ENCODE data around the gene BMP5.

BMP5 gene

DNA sequence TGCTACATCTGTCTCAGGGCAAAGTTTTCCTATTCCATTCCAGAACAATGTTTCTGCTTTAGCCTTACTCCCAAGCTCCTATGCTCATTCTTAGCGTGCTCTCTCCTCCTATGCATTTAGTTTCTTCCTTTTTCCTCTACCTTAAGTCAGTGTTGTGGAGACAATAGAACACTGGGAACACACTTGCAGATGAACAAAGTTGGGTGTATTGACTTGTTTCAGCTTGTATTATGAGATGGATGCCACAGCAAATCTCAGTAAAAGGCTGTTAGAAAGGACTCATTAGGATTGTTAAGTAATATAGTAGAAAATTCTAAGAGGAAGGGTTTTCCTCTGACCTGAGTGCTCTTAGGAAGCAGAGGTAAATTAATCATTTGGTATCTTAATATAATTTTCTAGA is 48.4 kb downstream of the BMP5 start:
- no peak for DNase-seq (ENCODE audit: low spot score)
- TF ChIP-seq, protein P1, sequence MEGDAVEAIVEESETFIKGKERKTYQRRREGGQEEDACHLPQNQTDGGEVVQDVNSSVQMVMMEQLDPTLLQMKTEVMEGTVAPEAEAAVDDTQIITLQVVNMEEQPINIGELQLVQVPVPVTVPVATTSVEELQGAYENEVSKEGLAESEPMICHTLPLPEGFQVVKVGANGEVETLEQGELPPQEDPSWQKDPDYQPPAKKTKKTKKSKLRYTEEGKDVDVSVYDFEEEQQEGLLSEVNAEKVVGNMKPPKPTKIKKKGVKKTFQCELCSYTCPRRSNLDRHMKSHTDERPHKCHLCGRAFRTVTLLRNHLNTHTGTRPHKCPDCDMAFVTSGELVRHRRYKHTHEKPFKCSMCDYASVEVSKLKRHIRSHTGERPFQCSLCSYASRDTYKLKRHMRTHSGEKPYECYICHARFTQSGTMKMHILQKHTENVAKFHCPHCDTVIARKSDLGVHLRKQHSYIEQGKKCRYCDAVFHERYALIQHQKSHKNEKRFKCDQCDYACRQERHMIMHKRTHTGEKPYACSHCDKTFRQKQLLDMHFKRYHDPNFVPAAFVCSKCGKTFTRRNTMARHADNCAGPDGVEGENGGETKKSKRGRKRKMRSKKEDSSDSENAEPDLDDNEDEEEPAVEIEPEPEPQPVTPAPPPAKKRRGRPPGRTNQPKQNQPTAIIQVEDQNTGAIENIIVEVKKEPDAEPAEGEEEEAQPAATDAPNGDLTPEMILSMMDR (IDR thresholded peaks at IDR 0.05; ENCODE audit: extremely low read depth, missing control alignments): no peak

DNA sequence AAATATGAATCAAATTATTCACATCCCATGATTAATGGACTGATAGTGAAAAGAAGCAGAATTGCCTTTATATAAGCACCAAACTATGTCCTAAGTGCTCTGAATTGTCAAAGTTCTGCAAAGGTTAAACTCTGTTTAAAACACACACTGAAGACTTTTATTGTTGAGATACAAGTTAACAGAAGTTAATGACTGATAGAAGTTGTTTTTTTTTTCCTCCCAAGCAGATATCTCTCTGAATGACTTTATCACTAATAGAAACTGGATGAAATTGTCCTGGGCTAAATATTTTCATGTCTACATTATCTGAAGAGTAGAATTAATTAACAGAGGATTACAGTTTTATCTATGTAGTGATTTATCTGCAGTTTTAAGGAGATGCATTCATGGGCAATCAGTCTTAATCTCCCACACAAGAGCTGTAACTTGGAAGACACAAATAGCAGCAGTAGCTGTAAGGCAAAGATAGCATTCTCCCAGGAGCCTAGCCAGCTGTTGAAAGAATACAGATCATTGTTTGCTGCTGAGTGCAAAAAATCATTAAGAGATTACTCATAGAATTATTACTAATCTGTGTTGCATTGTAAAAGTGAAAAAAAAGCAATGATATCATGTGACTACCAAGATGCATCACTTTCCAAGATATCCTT is 49.9 kb downstream of the BMP5 start:
- no peak for DNase-seq (ENCODE audit: low spot score)
- TF ChIP-seq, protein P1 (IDR thresholded peaks at IDR 0.05; ENCODE audit: extremely low read depth, missing control alignments): no peak

DNA sequence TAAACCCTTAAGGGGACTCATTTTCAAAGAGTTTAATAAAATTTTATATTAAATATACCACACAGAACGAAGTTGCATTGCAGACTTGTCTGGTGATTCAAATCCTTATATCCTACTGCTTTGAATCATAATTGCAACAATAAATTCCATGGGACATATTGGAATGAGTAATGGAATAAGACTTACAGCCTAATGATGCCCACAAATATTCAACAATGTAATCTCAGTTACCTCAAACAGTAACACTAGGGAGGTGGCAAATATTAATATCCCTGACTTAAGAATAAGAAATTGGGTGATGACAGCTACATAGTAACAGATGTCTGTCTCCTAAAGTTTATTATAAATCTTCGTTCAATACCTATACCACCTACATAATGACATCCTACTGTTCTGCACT is 52.6 kb downstream of the BMP5 start:
- DNase-seq (ENCODE audit: low spot score): no peak
- TF ChIP-seq, protein P1 (IDR thresholded peaks at IDR 0.05; ENCODE audit: extremely low read depth, missing control alignments): no peak

DNA sequence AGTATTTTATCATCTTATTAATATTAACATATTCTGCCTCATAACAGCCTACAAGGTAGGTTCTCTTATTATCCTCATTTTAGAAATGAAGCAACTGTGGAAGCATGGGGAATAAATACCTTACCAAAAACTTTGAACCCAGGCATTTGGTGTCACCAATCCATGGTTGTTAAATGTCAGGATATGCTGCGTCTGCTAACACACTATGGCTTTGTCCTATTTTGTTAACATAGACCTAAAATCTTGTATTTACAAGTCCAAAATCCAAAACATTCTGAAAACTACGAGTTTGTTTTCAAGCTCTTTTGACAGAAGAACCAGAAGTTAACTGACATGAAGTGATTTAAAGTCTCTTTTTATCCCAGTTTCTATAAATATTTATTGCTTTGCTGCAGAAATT is 53.4 kb downstream of the BMP5 start:
- TF ChIP-seq, protein P1 (IDR thresholded peaks at IDR 0.05; ENCODE audit: extremely low read depth, missing control alignments): no peak
- no peak for DNase-seq (ENCODE audit: low spot score)

DNA sequence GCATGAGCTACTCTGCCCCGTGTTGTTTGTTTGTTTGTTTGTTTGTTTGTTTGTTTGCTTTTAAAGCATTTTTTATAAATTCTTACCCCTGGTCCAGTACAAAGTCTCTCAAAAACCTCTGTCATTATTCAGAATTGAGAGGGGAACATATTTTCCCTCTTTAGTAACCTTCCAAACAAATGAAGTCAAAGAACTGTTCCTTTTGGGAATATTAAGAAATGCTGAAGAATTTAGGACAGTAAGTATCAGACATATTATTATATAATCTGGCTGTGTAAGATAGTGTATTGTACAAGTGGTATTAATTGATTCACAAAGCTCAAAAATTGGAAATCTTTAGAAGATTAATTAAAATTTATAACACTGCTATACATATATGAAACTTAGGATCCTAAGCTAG is 54.7 kb downstream of the BMP5 start:
- no peak for DNase-seq (ENCODE audit: low spot score)
- TF ChIP-seq, protein P1 (IDR thresholded peaks at IDR 0.05; ENCODE audit: extremely low read depth, missing control alignments): no peak

DNA sequence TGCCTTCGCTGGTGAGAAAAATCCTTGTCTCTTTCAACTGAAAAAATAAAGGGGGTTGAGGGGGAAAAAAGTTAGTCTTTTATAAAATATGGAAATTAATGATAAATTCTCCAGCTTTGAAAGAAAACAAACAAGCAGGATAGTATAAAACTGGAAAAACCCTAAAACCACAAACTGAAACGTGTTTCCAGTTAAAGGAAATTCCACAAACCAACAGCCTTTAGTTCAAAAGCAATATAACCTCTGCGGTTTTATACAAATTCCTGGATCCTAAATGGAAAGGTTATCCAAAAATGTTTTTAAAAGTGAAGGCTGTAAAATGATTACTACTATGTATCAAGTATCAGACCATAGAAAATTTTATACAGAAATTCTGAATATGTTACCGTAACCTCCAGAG is 55.6 kb downstream of the BMP5 start:
- DNase-seq (ENCODE audit: low spot score): no peak
- TF ChIP-seq, protein P1 (IDR thresholded peaks at IDR 0.05; ENCODE audit: extremely low read depth, missing control alignments): no peak

DNA sequence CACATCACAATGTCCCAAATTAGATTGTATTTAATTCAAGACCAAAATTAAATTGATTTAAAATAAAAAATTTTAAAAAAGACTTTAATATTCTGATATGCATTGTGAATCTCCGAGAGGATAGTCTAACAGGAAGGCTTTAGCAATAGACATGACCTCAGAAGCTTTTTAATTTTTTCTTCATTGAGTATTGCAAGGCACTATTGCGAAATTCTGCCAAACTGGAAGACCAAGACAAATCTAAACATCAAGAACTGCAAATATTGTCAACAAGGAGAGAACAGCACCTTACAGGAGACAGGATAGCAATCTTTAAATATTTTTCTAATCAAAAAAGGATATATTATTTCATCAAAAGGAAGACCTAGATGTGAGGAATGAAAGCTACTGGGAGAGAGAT is 56.9 kb downstream of the BMP5 start:
- TF ChIP-seq, protein P1 (IDR thresholded peaks at IDR 0.05; ENCODE audit: extremely low read depth, missing control alignments): no peak
- no peak for DNase-seq (ENCODE audit: low spot score)

Measured in GM20000 (cell line).